AG09319 (cell line): Measurements from ENCODE around the gene OR10G8.

Source experiments
- DNase-seq: peaks from one replicate; pipeline ENCODE4 v3.0.0-alpha.2; 2010; ENCODE audit warnings: low read depth; ENCODE audit errors: extremely low read depth
- TF ChIP-seq, protein P1 (sequence below): IDR thresholded peaks from 2 replicates; pipeline ENCODE4 v1.5.1; 2011; ENCODE audit warnings: low read depth, mild to moderate bottlenecking, inconsistent platforms, low read length, moderate library complexity

Gene OR10G8

DNA sequence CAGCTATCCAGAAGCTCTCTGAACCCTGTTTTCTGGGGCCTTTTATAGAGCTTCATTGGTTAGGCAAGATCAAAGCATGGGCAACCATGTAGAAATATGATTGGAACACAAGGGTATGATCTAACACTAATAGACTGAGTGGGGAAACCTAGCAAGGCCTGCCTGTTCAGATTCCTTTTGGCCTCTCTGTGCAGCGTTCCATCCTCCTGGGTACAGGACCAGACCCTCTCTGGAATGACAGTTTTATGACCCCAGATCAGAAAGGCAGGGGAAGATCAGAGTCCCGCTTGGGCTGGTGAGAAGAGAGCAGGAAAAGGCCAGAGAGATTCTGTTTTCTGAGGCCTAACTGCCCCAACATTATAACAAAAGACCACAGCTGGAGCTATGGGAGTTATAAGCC is 52.0 kb downstream of the OR10G8 start:
- TF ChIP-seq, protein P1, sequence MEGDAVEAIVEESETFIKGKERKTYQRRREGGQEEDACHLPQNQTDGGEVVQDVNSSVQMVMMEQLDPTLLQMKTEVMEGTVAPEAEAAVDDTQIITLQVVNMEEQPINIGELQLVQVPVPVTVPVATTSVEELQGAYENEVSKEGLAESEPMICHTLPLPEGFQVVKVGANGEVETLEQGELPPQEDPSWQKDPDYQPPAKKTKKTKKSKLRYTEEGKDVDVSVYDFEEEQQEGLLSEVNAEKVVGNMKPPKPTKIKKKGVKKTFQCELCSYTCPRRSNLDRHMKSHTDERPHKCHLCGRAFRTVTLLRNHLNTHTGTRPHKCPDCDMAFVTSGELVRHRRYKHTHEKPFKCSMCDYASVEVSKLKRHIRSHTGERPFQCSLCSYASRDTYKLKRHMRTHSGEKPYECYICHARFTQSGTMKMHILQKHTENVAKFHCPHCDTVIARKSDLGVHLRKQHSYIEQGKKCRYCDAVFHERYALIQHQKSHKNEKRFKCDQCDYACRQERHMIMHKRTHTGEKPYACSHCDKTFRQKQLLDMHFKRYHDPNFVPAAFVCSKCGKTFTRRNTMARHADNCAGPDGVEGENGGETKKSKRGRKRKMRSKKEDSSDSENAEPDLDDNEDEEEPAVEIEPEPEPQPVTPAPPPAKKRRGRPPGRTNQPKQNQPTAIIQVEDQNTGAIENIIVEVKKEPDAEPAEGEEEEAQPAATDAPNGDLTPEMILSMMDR = no peak
- DNase-seq = no peak

DNA sequence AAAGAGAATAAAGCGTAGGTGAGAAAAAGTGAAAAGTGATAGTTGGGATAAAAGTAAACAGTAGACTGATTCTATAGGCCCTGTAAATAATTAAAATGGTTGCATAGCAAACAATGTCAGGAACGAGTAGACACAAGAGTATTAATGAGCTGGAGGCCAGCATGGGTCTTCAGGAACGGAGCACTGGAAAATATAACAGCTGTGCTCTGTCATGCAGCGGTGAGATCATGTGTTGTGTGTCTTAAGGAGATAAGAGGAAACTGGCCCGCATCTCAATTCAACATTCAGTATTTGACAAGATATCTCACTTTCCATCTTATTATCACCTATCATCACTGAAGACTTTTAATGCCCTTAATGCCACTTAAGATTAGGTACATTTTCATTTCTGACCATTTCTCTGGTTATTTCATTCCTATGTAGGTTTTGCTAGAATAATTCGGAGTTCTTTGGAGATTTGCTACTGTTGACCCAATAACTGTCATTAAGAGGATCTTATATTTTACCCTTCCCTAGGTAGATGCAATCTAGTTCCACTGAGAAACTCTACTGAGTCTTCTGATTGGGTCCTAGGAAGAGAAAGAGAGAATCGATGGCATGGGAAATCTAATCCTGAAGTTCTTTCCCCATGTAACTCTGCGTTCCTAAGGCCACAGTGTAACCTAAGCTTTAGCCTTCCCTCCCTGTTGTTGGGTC is 53.2 kb downstream of the OR10G8 start:
- TF ChIP-seq, protein P1 = no peak
- no peak for DNase-seq
